SK-N-SH treated with all-trans-retinoic acid at 6 μM for 48 hours (cell line): ENCODE data around the gene ARHGDIA.

ENCODE experiments used
- ATAC-seq: fragments of 200-7000 bp; cut with Tn5 transposase; 3 replicates; pipeline ENCODE4 v1.9.1; 2020; ENCODE audit warnings: mild to moderate bottlenecking, moderate library complexity
- ARNTL ChIP-seq: fragments of 450-650 bp; formaldehyde crosslinking; IDR thresholded peaks from 2 replicates; pipeline ENCODE4 v1.5.0; 2020; ENCODE audit warnings: low read depth, mild to moderate bottlenecking, moderate library complexity, borderline replicate concordance
- BACH2 ChIP-seq: fragments of 250-450 bp; sonication (Bioruptor Pico); IDR thresholded peaks from 2 replicates; pipeline ENCODE4 v1.9.0; 2021; ENCODE audit warnings: mild to moderate bottlenecking, borderline replicate concordance
- CREB5 ChIP-seq: fragments of 250-450 bp; sonication (Bioruptor Pico); IDR thresholded peaks from 2 replicates; pipeline ENCODE4 v1.5.1; 2020; ENCODE audit warnings: low read depth, mild to moderate bottlenecking, moderate library complexity
- CSDC2 ChIP-seq: fragments of 250-450 bp; sonication (Bioruptor Pico); IDR thresholded peaks from 2 replicates; pipeline ENCODE4 v1.5.0; 2020; ENCODE audit warnings: mild to moderate bottlenecking, moderate library complexity
- ESRRG ChIP-seq: fragments of 250-450 bp; sonication (Bioruptor Pico); IDR thresholded peaks from 2 replicates; pipeline ENCODE4 v1.6.1; 2021; ENCODE audit warnings: mild to moderate bottlenecking
- GLIS3 ChIP-seq: fragments of 250-450 bp; sonication (Bioruptor Pico); IDR thresholded peaks from 2 replicates; pipeline ENCODE4 v1.5.0; 2020; ENCODE audit warnings: mild to moderate bottlenecking, moderate library complexity
- ISL1 ChIP-seq: fragments of 250-450 bp; sonication (Bioruptor Pico); IDR thresholded peaks from 2 replicates; pipeline ENCODE4 v2.1.2; 2022; ENCODE audit warnings: mild to moderate bottlenecking, moderate library complexity
- OSR1 ChIP-seq: fragments of 250-450 bp; sonication (Bioruptor Pico); IDR thresholded peaks from 2 replicates; pipeline ENCODE4 v1.8.0; 2022; ENCODE audit warnings: moderate library complexity, mild to moderate bottlenecking, inconsistent platforms
- POU6F1 ChIP-seq: fragments of 250-450 bp; sonication (Bioruptor Pico); IDR thresholded peaks from 2 replicates; pipeline ENCODE4 v1.8.0; 2021; ENCODE audit warnings: low read depth, mild to moderate bottlenecking, moderate library complexity, borderline replicate concordance
- PPARA ChIP-seq: fragments of 250-450 bp; sonication (Bioruptor Pico); IDR thresholded peaks from 2 replicates; pipeline ENCODE4 v1.5.0; 2020; ENCODE audit warnings: mild to moderate bottlenecking, borderline replicate concordance
- RARB ChIP-seq: fragments of 250-450 bp; sonication (Bioruptor Pico); IDR thresholded peaks from 2 replicates; pipeline ENCODE4 v1.8.0; 2021; ENCODE audit warnings: mild to moderate bottlenecking, moderate library complexity
- SNAI2 ChIP-seq: fragments of 250-450 bp; sonication (Bioruptor Pico); IDR thresholded peaks from 2 replicates; pipeline ENCODE4 v1.5.0; 2020; ENCODE audit warnings: mild to moderate bottlenecking, moderate library complexity
- TCF4 ChIP-seq: fragments of 250-450 bp; sonication (Bioruptor Pico); IDR thresholded peaks from 2 replicates; pipeline ENCODE4 v1.8.0; 2021; ENCODE audit warnings: mild to moderate bottlenecking, moderate library complexity, borderline replicate concordance
- TOX ChIP-seq: fragments of 250-450 bp; sonication (Bioruptor Pico); IDR thresholded peaks from 2 replicates; pipeline ENCODE4 v1.8.0; 2021; ENCODE audit warnings: mild to moderate bottlenecking, moderate library complexity, borderline replicate concordance
- ZC3H10 ChIP-seq: fragments of 250-450 bp; sonication (Bioruptor Pico); IDR thresholded peaks from 2 replicates; pipeline ENCODE4 v1.5.1; 2021; ENCODE audit warnings: mild to moderate bottlenecking, moderate library complexity
- ZFP3 ChIP-seq: fragments of 250-450 bp; sonication (Bioruptor Pico); IDR thresholded peaks from 2 replicates; pipeline ENCODE4 v1.5.0; 2020; ENCODE audit warnings: mild to moderate bottlenecking, moderate library complexity
- ZFP30 ChIP-seq: fragments of 450-650 bp; formaldehyde crosslinking; IDR thresholded peaks from 2 replicates; pipeline ENCODE4 v1.5.0; 2022; ENCODE audit warnings: mild to moderate bottlenecking, moderate library complexity
- ZNF565 ChIP-seq: fragments of 450-650 bp; formaldehyde crosslinking; conservative IDR thresholded peaks from 2 replicates; pipeline ENCODE4 v1.5.0; 2020; ENCODE audit warnings: low read depth, mild to moderate bottlenecking, moderate library complexity
- ZNF70 ChIP-seq: fragments of 450-650 bp; formaldehyde crosslinking; IDR thresholded peaks from 2 replicates; pipeline ENCODE4 v1.5.0; 2020; ENCODE audit warnings: mild to moderate bottlenecking, moderate library complexity
- ZNF8 ChIP-seq: fragments of 450-650 bp; formaldehyde crosslinking; IDR thresholded peaks from 2 replicates; pipeline ENCODE4 v1.5.0; 2020; ENCODE audit warnings: mild to moderate bottlenecking, moderate library complexity
- TF ChIP-seq, protein P1 (sequence below): fragments of 250-450 bp; sonication (Bioruptor Pico); IDR thresholded peaks from 2 replicates; pipeline ENCODE4 v1.8.0; 2020; ENCODE audit warnings: mild to moderate bottlenecking, moderate library complexity, borderline replicate concordance
- TF ChIP-seq, protein P2 (sequence below): fragments of 250-450 bp; sonication (Bioruptor Pico); IDR thresholded peaks from 2 replicates; pipeline ENCODE4 v1.5.0; 2020; ENCODE audit warnings: mild to moderate bottlenecking, moderate library complexity
- TF ChIP-seq, protein P3 (sequence below): fragments of 250-450 bp; sonication (Bioruptor Pico); IDR thresholded peaks from 2 replicates; pipeline ENCODE4 v1.5.1; 2021; ENCODE audit warnings: mild to moderate bottlenecking, moderate library complexity

Gene ARHGDIA

GRCh38 chr17:81898029-81898866, 27.1 kb upstream of the ARHGDIA start:
- no peak for TF ChIP-seq SNAI2 (CRISPR knock-in tag)
- no peak for TF ChIP-seq ISL1 (CRISPR knock-in tag)
- TF ChIP-seq RARB (CRISPR knock-in tag) = no peak
- no peak for TF ChIP-seq CREB5 (CRISPR knock-in tag)
- TF ChIP-seq POU6F1 (CRISPR knock-in tag) = no peak
- TF ChIP-seq ZNF565 = no peak
- no peak for TF ChIP-seq CSDC2 (CRISPR knock-in tag)
- TF ChIP-seq ZNF70 (CRISPR knock-in tag) = no peak
- TF ChIP-seq BACH2 (CRISPR knock-in tag) = no peak
- no peak for TF ChIP-seq TOX (CRISPR knock-in tag)
- TF ChIP-seq, protein P1, sequence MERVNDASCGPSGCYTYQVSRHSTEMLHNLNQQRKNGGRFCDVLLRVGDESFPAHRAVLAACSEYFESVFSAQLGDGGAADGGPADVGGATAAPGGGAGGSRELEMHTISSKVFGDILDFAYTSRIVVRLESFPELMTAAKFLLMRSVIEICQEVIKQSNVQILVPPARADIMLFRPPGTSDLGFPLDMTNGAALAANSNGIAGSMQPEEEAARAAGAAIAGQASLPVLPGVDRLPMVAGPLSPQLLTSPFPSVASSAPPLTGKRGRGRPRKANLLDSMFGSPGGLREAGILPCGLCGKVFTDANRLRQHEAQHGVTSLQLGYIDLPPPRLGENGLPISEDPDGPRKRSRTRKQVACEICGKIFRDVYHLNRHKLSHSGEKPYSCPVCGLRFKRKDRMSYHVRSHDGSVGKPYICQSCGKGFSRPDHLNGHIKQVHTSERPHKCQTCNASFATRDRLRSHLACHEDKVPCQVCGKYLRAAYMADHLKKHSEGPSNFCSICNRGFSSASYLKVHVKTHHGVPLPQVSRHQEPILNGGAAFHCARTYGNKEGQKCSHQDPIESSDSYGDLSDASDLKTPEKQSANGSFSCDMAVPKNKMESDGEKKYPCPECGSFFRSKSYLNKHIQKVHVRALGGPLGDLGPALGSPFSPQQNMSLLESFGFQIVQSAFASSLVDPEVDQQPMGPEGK (CRISPR knock-in tag) = no peak
- TF ChIP-seq PPARA (CRISPR knock-in tag) = no peak
- TF ChIP-seq ZC3H10 (CRISPR knock-in tag) = no peak
- no peak for TF ChIP-seq ZNF8 (CRISPR knock-in tag)
- TF ChIP-seq, protein P2, sequence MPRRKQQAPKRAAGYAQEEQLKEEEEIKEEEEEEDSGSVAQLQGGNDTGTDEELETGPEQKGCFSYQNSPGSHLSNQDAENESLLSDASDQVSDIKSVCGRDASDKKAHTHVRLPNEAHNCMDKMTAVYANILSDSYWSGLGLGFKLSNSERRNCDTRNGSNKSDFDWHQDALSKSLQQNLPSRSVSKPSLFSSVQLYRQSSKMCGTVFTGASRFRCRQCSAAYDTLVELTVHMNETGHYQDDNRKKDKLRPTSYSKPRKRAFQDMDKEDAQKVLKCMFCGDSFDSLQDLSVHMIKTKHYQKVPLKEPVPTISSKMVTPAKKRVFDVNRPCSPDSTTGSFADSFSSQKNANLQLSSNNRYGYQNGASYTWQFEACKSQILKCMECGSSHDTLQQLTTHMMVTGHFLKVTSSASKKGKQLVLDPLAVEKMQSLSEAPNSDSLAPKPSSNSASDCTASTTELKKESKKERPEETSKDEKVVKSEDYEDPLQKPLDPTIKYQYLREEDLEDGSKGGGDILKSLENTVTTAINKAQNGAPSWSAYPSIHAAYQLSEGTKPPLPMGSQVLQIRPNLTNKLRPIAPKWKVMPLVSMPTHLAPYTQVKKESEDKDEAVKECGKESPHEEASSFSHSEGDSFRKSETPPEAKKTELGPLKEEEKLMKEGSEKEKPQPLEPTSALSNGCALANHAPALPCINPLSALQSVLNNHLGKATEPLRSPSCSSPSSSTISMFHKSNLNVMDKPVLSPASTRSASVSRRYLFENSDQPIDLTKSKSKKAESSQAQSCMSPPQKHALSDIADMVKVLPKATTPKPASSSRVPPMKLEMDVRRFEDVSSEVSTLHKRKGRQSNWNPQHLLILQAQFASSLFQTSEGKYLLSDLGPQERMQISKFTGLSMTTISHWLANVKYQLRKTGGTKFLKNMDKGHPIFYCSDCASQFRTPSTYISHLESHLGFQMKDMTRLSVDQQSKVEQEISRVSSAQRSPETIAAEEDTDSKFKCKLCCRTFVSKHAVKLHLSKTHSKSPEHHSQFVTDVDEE (CRISPR knock-in tag) = no peak
- no peak for TF ChIP-seq ZFP30
- TF ChIP-seq ESRRG = no peak
- TF ChIP-seq GLIS3 = no peak
- ATAC-seq = peak; percentile 53

GRCh38 chr17:81895400-81895799, 24.3 kb upstream of the ARHGDIA start:
- ATAC-seq = no peak
- TF ChIP-seq ZNF70 (CRISPR knock-in tag) (no peak), TOX (CRISPR knock-in tag) (no peak), ZNF565 (no peak), TCF4 (CRISPR knock-in tag) (no peak), BACH2 (CRISPR knock-in tag) (no peak), ZNF8 (CRISPR knock-in tag) (no peak), ARNTL (CRISPR knock-in tag) (no peak), RARB (CRISPR knock-in tag) (no peak), CREB5 (CRISPR knock-in tag) (no peak), ZFP3 (CRISPR knock-in tag) (no peak), ZFP30 (no peak), GLIS3 (no peak), OSR1 (no peak), CSDC2 (CRISPR knock-in tag) (no peak), ISL1 (CRISPR knock-in tag) (no peak)
- TF ChIP-seq, protein P2 (CRISPR knock-in tag) = no peak
- TF ChIP-seq, protein P1 (CRISPR knock-in tag) = no peak
- TF ChIP-seq, protein P3, sequence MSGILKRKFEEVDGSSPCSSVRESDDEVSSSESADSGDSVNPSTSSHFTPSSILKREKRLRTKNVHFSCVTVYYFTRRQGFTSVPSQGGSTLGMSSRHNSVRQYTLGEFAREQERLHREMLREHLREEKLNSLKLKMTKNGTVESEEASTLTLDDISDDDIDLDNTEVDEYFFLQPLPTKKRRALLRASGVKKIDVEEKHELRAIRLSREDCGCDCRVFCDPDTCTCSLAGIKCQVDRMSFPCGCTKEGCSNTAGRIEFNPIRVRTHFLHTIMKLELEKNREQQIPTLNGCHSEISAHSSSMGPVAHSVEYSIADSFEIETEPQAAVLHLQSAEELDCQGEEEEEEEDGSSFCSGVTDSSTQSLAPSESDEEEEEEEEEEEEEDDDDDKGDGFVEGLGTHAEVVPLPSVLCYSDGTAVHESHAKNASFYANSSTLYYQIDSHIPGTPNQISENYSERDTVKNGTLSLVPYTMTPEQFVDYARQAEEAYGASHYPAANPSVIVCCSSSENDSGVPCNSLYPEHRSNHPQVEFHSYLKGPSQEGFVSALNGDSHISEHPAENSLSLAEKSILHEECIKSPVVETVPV (CRISPR knock-in tag) = no peak
